OCI-LY1 (cell line): Measurements from ENCODE around the gene GSTT2B.
"Not testable (repeated sequence)": the region's sequence is repeated elsewhere in the genome, so short reads cannot be mapped to it uniquely, and the experiment has no call there.

Experiments used
- H2AFZ ChIP-seq: fragments of 200-600 bp; sonication (generic), shearing (Covaris generic); 2 replicates; pipeline ENCODE4 v1.6.0; 2014; ENCODE audit warnings: antibody characterized with exemption, mild to moderate bottlenecking, low read length
- H3F3A ChIP-seq: fragments of 200-600 bp; sonication (generic), shearing (Covaris generic); 2 replicates; pipeline ENCODE4 v1.6.0; 2014; ENCODE audit warnings: mild to moderate bottlenecking, antibody characterized with exemption, low read length, moderate library complexity; ENCODE audit not compliant: insufficient read depth
- H3K27ac ChIP-seq: fragments of 200-600 bp; sonication (generic); 2 replicates; pipeline ENCODE4 v1.5.1; 2014; ENCODE audit warnings: low read length, mixed run types, mild to moderate bottlenecking, low read depth; ENCODE audit not compliant: poor library complexity, severe bottlenecking
- H3K27me3 ChIP-seq: fragments of 200-600 bp; sonication (generic); 2 replicates; pipeline ENCODE4 v1.6.0; 2014; ENCODE audit warnings: antibody characterized with exemption, mild to moderate bottlenecking, low read length, moderate library complexity; ENCODE audit not compliant: insufficient read depth
- H3K36me3 ChIP-seq: fragments of 200-600 bp; sonication (generic); 2 replicates; pipeline ENCODE4 v1.6.1; 2014; ENCODE audit warnings: mild to moderate bottlenecking, antibody characterized with exemption, low read length, moderate library complexity, mixed read lengths; ENCODE audit not compliant: insufficient read depth
- H3K4me1 ChIP-seq: fragments of 200-600 bp; sonication (generic); 2 replicates; pipeline ENCODE4 v1.5.1; 2014; ENCODE audit warnings: mild to moderate bottlenecking, low read length, moderate library complexity; ENCODE audit not compliant: insufficient read depth, severe bottlenecking
- H3K4me2 ChIP-seq: fragments of 200-600 bp; sonication (generic), shearing (Covaris generic); 2 replicates; pipeline ENCODE4 v1.6.1; 2014; ENCODE audit warnings: low read length
- H3K4me3 ChIP-seq: fragments of 200-600 bp; sonication (generic); 2 replicates; pipeline ENCODE4 v1.5.1; 2014; ENCODE audit warnings: low read length, low read depth, mild to moderate bottlenecking, mixed read lengths; ENCODE audit not compliant: poor library complexity, severe bottlenecking
- H3K79me2 ChIP-seq: fragments of 200-600 bp; shearing (Covaris generic); 2 replicates; pipeline ENCODE4 v1.6.1; 2016; ENCODE audit warnings: mixed run types, low read length, mixed read lengths; ENCODE audit not compliant: insufficient read depth
- H3K9ac ChIP-seq: fragments of 200-600 bp; sonication (generic), shearing (Covaris generic); 2 replicates; pipeline ENCODE4 v1.6.1; 2014; ENCODE audit warnings: mild to moderate bottlenecking, low read length, mixed read lengths
- H3K9me2 ChIP-seq: fragments of 200-600 bp; sonication (generic), shearing (Covaris generic); 2 replicates; pipeline ENCODE4 v1.6.1; 2014; ENCODE audit warnings: low read depth, mild to moderate bottlenecking, low read length, mixed read lengths
- H3K9me3 ChIP-seq: fragments of 200-600 bp; shearing (Covaris generic); 2 replicates; pipeline ENCODE4 v1.6.1; 2014; ENCODE audit warnings: low read length, mixed read lengths
- H4K20me1 ChIP-seq: fragments of 200-600 bp; sonication (generic), shearing (Covaris generic); 2 replicates; pipeline ENCODE4 v1.6.0; 2016; ENCODE audit warnings: mild to moderate bottlenecking, low read length; ENCODE audit not compliant: insufficient read depth
- CTCF ChIP-seq: fragments of 200-600 bp; sonication (generic), shearing (Covaris generic); IDR thresholded peaks from 2 replicates; pipeline ENCODE4 v1.5.1; 2017; ENCODE audit warnings: mild to moderate bottlenecking, antibody characterized with exemption, low read length, moderate library complexity, mixed read lengths
- EZH2 ChIP-seq: fragments of 200-600 bp; sonication (generic), shearing (Covaris generic); IDR thresholded peaks from 2 replicates; pipeline ENCODE4 v1.8.0; 2017; ENCODE audit warnings: borderline replicate concordance, mixed run types, mild to moderate bottlenecking, antibody characterized with exemption, low read length, moderate library complexity, mixed read lengths

Gene GSTT2B

DNA sequence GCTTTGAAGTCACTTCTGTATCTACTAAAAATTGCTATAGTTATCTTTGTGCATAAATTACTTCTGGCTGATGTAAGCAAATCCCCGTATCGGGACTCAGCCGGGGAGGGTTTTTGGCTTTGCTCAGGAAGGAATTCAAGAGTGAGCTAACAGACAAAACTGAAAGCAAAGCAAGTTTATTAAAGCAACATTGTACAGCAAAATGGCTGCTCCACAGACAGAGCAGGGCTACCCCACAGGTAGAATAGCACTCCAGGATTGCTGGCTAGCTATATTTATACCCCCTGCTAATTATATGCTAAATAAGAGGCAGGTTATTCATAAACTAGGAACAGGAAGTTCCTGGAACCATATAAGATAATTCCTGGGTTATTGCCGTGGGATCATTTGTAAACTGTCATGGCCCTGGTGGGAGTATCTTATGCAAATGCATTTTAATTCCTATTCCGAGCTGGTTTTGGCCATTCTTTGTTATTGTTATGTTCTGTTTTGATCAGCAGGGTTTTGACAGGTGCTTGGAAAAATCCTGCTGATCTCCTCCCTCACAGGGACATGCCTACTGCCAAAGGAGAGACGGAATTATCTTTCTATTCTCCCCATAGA lies 51.6 kb downstream of the GSTT2B start:
- H4K20me1 ChIP-seq: no peaks in the 10 kb centered on the region
- TF ChIP-seq CTCF (no peak), EZH2 (no peak)
- H3K9me3 ChIP-seq: no peaks in the 10 kb centered on the region
- H3F3A ChIP-seq: peaks cover 3% of the 10 kb centered on the region; the same call in 1 of the 2 replicates
- H3K4me2 ChIP-seq: no peak overlapping the region
- no peaks in the 10 kb centered on the region for H3K9me2 ChIP-seq
- H3K27me3 ChIP-seq: no peaks in the 10 kb centered on the region
- H2AFZ ChIP-seq: no peak overlapping the region
- no peak overlapping the region for H3K27ac ChIP-seq
- H3K79me2 ChIP-seq: no peaks in the 10 kb centered on the region
- peaks cover 31% of the 10 kb centered on the region for H3K4me1 ChIP-seq
- H3K9ac ChIP-seq: no peak overlapping the region
- no peak overlapping the region for H3K4me3 ChIP-seq
- no peaks in the 10 kb centered on the region; the same call in 1 of the 2 replicates for H3K36me3 ChIP-seq

DNA sequence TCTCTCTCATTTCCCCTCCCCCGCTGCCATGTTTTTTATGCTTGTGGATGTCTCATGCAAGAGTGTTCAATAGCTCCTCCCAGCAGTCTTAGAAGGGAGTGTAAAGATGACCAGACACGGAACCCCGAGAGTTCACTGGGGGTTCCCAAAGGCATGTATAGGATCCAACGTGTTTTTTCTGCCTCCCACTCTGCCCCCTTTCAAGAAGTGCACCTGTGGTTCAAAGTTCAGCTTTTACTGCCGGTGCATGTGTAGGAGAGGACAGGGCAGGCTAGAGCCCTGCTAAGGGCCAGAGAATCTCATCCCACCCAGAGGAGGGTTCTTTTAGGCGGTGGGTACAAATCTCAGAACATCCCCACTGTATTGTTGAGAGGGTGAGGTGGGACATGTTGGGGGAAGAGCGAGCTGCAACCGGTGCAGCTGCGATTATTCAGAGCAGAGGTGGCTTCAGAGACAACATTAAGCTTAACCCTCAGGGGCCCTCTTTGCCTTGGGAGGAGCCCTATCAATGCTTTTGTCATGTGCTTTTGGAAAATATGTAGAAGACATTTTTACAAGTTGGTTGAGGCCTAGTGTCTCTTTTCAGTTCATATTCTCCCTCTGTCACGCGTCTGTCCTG lies 52.3 kb downstream of the GSTT2B start:
- Histone ChIP-seq H3K9ac (no peak overlapping the region), H3K4me3 (no peak overlapping the region), H3F3A (no peaks in the 10 kb centered on the region), H2AFZ (no peak overlapping the region), H4K20me1 (no peaks in the 10 kb centered on the region), H3K79me2 (no peaks in the 10 kb centered on the region), H3K27ac (no peak overlapping the region), H3K4me2 (no peak overlapping the region), H3K27me3 (no peaks in the 10 kb centered on the region), H3K4me1 (peaks cover 27% of the 10 kb centered on the region), H3K9me3 (no peaks in the 10 kb centered on the region), H3K36me3 (no peaks in the 10 kb centered on the region; the same call in 1 of the 2 replicates), H3K9me2 (no peaks in the 10 kb centered on the region)
- TF ChIP-seq EZH2: no peak

- H3F3A ChIP-seq, H3K27me3 ChIP-seq, H3K4me3 ChIP-seq, H3K9me3 ChIP-seq, H3K79me2 ChIP-seq, H4K20me1 ChIP-seq, H3K36me3 ChIP-seq, H3K4me2 ChIP-seq, H3K9ac ChIP-seq, H2AFZ ChIP-seq, H3K27ac ChIP-seq, H3K9me2 ChIP-seq: not testable (repeated sequence)
- peaks cover 14% of the 10 kb centered on the region for H3K4me1 ChIP-seq
These were observed 53.6 kb downstream of the GSTT2B start for GRCh38 chr22:23907423-23907822.
